Measurements from ENCODE around the gene PASK. TPM values are rescaled to one million over a fixed set of nuclear protein-coding genes. Genes with fewer than 3 reads are reported as not detected.

PASK gene
- total and polyA plus RNA-seq, 8 donors: 0.58 to 56.7 (median 5.9) TPM

- peaks cover 0 to 62% (median 49%) of the 10 kb centered on the region in 4 donors for H3K36me3 ChIP-seq
- H3K27ac ChIP-seq: no peak overlapping the region
- H3K4me1 ChIP-seq: no peaks in the 10 kb centered on the region
- TF ChIP-seq POLR2AphosphoS5 (IDR thresholded peaks at IDR 0.05) (no peak), EP300 (IDR thresholded peaks at IDR 0.05) (no peak), POLR2A (IDR thresholded peaks at IDR 0.05) (no peak), CTCF (IDR thresholded peaks at IDR 0.05) (no peak)
- WGBS, 5 donors: 93 to 97% (median 96%) methylated on average over 7 to 8 of the region's 8 CpGs
- H3K27me3 ChIP-seq: no peaks in the 10 kb centered on the region
- intact Hi-C loops (cut with DNase I; ENCODE audit: low total_unique reads): no loop called here
- H3K9me3 ChIP-seq: no peaks in the 10 kb centered on the region
- H3K4me3 ChIP-seq: no peak overlapping the region
- no peak for DNase-seq
Observed at GRCh38 chr2:241136191-241136590, 13.1 kb downstream of the PASK start.

- Histone ChIP-seq H3K4me1 (no peaks in the 10 kb centered on the region), H3K27ac (no peak overlapping the region), H3K9me3 (no peaks in the 10 kb centered on the region), H3K4me3 (no peak overlapping the region), H3K27me3 (no peaks in the 10 kb centered on the region), H3K36me3 (peaks cover 0 to 64% (median 49%) of the 10 kb centered on the region in 4 donors)
- 65 to 82% (median 77%) methylated on average over 9 of the region's 9 CpGs for WGBS, 5 donors
- DNase-seq: peak in 1 of 2 donors; percentile 37
- intact Hi-C loops (cut with DNase I; ENCODE audit: low total_unique reads): no loop called here
- TF ChIP-seq CTCF (IDR thresholded peaks at IDR 0.05) (no peak), POLR2AphosphoS5 (IDR thresholded peaks at IDR 0.05) (no peak), EP300 (IDR thresholded peaks at IDR 0.05) (no peak), POLR2A (IDR thresholded peaks at IDR 0.05) (no peak)
Observed at GRCh38 chr2:241135737-241136136, 13.5 kb downstream of the PASK start.

- no peaks in the 10 kb centered on the region for H3K9me3 ChIP-seq
- TF ChIP-seq EP300 (IDR thresholded peaks at IDR 0.05): no peak
- no peak for TF ChIP-seq POLR2A (IDR thresholded peaks at IDR 0.05)
- TF ChIP-seq POLR2AphosphoS5 (IDR thresholded peaks at IDR 0.05): no peak
- no peak for TF ChIP-seq CTCF (IDR thresholded peaks at IDR 0.05)
- no peak for DNase-seq
- intact Hi-C loops (cut with DNase I; ENCODE audit: low total_unique reads): no loop called here
- H3K4me1 ChIP-seq: no peaks in the 10 kb centered on the region
- no peaks in the 10 kb centered on the region for H3K27me3 ChIP-seq
- H3K36me3 ChIP-seq: peaks cover 0 to 62% (median 39%) of the 10 kb centered on the region in 4 donors
- H3K27ac ChIP-seq: no peak overlapping the region
- 92 to 96% (median 94%) methylated on average over 7 of the region's 7 CpGs for WGBS, 5 donors
- no peak overlapping the region for H3K4me3 ChIP-seq
Observed at GRCh38 chr2:241134711-241135110, 14.6 kb downstream of the PASK start.

GRCh38 chr2:241133436-241133820 lies 15.8 kb downstream of the PASK start:
- whole genome bisulfite sequencing, 5 donors: 96 to 98% (median 97%) methylated on average over 10 of the region's 10 CpGs
- TF ChIP-seq POLR2AphosphoS5 (IDR thresholded peaks at IDR 0.05) (no peak), POLR2A (IDR thresholded peaks at IDR 0.05) (no peak), EP300 (IDR thresholded peaks at IDR 0.05) (no peak), CTCF (IDR thresholded peaks at IDR 0.05) (no peak)
- no peak for DNase-seq
- no peaks in the 10 kb centered on the region for H3K4me1 ChIP-seq
- peaks cover 0 to 54% (median 28%) of the 10 kb centered on the region in 4 donors for H3K36me3 ChIP-seq
- H3K27me3 ChIP-seq: no peaks in the 10 kb centered on the region
- no peak overlapping the region for H3K4me3 ChIP-seq
- intact Hi-C loops (cut with DNase I; ENCODE audit: low total_unique reads): no loop called here
- H3K27ac ChIP-seq: no peak overlapping the region
- no peaks in the 10 kb centered on the region for H3K9me3 ChIP-seq
